ENCODE results near the gene DLG1.
"Not testable (repeated sequence)": the region's sequence is repeated elsewhere in the genome, so short reads cannot be mapped to it uniquely, and the experiment has no call there.

DLG1 gene

GRCh38 chr3:197197334-197197733 is 101.1 kb downstream of the DLG1 start:
- no peak for DNase-seq (ENCODE audit: low read depth)
- no peak overlapping the region for H3K4me3 ChIP-seq (ENCODE audit: low read length)
- no peak for TF ChIP-seq CTCF (conservative IDR thresholded peaks at IDR 0.05; ENCODE audit: low read length)

- no peak for DNase-seq (ENCODE audit: low read depth)
- no peak overlapping the region for H3K4me3 ChIP-seq (ENCODE audit: low read length)
- no peak for TF ChIP-seq CTCF (conservative IDR thresholded peaks at IDR 0.05; ENCODE audit: low read length)
These were observed 102.2 kb downstream of the DLG1 start for GRCh38 chr3:197196192-197196591.

GRCh38 chr3:197195326-197195725 is 103.1 kb downstream of the DLG1 start:
- no peak overlapping the region for H3K4me3 ChIP-seq (ENCODE audit: low read length)
- DNase-seq (ENCODE audit: low read depth), result no peak
- no peak for TF ChIP-seq CTCF (conservative IDR thresholded peaks at IDR 0.05; ENCODE audit: low read length)

GRCh38 chr3:197193759-197194158 is 104.7 kb downstream of the DLG1 start:
- DNase-seq (ENCODE audit: low read depth); H3K4me3 ChIP-seq (ENCODE audit: low read length): not testable (repeated sequence)

- H3K4me3 ChIP-seq (ENCODE audit: low read length), result no peak overlapping the region
- DNase-seq (ENCODE audit: low read depth), result no peak
- TF ChIP-seq CTCF (conservative IDR thresholded peaks at IDR 0.05; ENCODE audit: low read length), result no peak
These were observed 106.5 kb downstream of the DLG1 start for GRCh38 chr3:197191897-197192296.

- no peak for DNase-seq (ENCODE audit: low read depth)
- TF ChIP-seq CTCF (conservative IDR thresholded peaks at IDR 0.05; ENCODE audit: low read length), result no peak
- no peak overlapping the region for H3K4me3 ChIP-seq (ENCODE audit: low read length)
These were observed 108.8 kb downstream of the DLG1 start for GRCh38 chr3:197189623-197190022.

GRCh38 chr3:197188963-197189362 is 109.4 kb downstream of the DLG1 start:
- TF ChIP-seq CTCF (conservative IDR thresholded peaks at IDR 0.05; ENCODE audit: low read length), result no peak
- H3K4me3 ChIP-seq (ENCODE audit: low read length), result no peak overlapping the region
- no peak for DNase-seq (ENCODE audit: low read depth)
